HG02763 (cell line): Measurements from ENCODE around the gene MRPS33.
"Not testable (repeated sequence)": the region's sequence is repeated elsewhere in the genome, so short reads cannot be mapped to it uniquely, and the experiment has no call there.

Experiments used
- ATAC-seq: cut with Tn5 transposase; IDR thresholded peaks from one replicate; pipeline ENCODE4 v1.9.1; 2021; ENCODE audit warnings: mild to moderate bottlenecking, moderate library complexity; ENCODE audit not compliant: unreplicated experiment

The MRPS33 gene

DNA sequence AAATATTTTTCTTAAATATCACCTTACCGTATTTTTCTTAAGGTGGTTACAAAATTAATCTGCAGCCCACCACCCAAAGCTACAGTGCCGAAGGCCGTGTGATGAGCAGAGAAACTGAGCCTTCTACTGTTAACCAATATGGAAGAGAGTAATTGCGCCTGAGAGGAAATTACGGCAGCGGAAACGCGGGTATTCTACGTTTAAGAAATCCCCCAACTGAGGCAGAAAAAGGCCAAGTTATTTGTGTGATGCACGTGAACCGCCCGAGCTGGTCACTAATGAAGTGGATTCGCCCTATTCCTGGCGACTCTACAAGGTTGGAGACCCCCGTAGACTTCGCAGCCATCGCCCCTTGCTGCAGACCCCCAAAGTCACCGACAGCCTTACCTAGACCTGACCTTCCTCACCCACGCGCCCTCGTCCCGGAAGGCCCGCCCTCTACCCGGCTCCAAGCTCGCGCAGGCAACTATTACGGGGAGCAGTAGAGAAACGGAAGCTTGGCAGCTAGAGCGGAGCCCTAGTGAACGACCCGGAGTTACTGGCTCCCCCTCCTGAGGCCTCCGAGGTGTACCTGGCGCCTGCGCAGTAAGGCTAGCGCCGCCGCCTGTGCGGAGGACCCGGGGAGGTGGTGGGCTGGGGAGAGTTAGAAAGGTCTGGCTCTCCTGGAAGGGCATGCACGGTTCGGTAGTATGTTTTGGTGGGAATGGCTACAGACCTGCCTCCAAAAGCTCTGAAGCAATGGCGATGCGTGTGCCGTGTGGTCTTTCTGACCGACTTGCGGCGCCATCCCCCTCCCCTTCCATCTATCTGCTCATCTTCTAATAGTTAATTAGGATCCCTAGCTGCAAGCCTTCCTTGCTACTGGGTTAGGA, at the start of gene MRPS33:
MRPS33 (minus strand) TSS at position 429 of the 872 bp plus-strand sequence. CDS start 4,319 bp downstream, outside the sequence.
- ATAC-seq = peak; percentile 99

- ATAC-seq = no peak
These were observed 43.0 kb upstream of the MRPS33 start for GRCh38 chr7:141057788-141058187.

GRCh38 chr7:141055146-141055545, 40.4 kb upstream of the MRPS33 start:
- no peak for ATAC-seq

- ATAC-seq = no peak
These were observed 38.9 kb upstream of the MRPS33 start for GRCh38 chr7:141053626-141054025.

DNA sequence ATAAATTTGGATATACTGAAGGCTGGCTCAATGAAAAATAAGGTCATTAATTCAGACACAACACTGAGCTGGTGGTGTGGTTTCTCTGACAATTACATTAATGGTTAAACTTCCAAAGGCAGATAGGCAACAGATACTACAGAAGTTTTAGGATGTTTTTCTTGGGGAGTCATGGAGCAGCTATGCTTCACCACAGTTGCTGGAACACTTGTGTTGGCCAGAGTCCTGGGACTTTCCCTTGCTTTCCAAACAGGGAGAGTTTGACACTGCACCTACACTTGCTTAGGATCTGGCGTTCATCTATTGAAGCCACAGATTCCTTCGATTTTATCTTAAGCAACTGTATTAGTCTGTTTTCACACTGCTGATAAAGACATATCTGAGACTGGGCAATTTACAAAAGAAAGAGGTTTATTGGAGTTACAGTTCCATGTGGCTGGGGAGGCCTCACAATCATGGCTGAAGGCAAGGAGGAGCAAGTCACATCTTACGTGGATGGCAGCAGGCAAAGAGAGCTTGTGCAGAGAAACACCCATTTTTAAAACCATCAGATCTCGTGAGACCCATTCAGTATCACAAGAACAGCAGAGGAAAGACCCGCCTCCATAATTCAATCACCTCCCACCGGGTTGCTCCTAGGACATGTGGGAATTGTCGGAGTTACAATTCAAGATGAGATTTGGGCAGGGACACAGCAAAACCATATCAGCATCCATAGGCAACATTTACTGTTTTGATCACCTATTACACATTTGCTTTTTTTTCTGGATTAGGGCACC, 31.3 kb upstream of the MRPS33 start:
- ATAC-seq = no peak

- no peak for ATAC-seq
These were observed 30.5 kb upstream of the MRPS33 start for GRCh38 chr7:141045126-141045841.

GRCh38 chr7:141043616-141044015, 28.9 kb upstream of the MRPS33 start:
- ATAC-seq = no peak

GRCh38 chr7:141042222-141043193, 27.8 kb upstream of the MRPS33 start:
- ATAC-seq = no peak

DNA sequence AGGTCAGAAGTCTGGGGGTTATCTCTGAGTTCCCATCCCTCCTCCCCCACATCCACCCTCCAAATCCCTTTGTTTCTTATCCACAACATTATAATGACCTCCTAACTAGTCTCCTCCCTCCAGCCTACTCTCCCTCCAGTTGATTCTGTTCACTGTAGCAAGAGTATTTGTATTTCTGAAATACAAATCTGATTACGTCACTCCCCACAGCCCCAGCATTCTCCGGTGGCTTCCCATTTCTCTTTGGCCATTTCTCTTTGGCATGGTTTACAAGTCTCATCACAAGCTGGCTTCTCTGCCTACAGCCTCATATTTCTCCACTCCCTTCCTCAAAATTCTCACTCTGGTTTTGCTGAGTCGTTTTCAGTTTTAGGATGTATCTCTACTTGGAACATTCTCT, 24.6 kb upstream of the MRPS33 start:
- no peak for ATAC-seq

DNA sequence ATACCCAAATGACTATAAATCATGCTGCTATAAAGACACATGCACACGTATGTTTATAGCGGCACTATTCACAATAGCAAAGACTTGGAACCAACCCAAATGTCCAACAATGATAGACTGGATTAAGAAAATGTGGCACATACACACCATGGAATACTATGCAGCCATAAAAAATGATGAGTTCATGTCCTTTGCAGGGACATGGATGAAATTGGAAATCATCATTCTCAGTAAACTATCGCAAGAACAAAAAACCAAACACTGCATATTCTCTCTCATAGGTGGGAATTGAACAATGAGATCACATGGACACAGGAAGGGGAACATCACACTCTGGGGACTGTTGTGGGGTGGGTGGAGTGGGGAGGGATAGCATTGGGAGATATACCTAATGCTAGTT, 23.3 kb upstream of the MRPS33 start:
- not testable (repeated sequence) for ATAC-seq

DNA sequence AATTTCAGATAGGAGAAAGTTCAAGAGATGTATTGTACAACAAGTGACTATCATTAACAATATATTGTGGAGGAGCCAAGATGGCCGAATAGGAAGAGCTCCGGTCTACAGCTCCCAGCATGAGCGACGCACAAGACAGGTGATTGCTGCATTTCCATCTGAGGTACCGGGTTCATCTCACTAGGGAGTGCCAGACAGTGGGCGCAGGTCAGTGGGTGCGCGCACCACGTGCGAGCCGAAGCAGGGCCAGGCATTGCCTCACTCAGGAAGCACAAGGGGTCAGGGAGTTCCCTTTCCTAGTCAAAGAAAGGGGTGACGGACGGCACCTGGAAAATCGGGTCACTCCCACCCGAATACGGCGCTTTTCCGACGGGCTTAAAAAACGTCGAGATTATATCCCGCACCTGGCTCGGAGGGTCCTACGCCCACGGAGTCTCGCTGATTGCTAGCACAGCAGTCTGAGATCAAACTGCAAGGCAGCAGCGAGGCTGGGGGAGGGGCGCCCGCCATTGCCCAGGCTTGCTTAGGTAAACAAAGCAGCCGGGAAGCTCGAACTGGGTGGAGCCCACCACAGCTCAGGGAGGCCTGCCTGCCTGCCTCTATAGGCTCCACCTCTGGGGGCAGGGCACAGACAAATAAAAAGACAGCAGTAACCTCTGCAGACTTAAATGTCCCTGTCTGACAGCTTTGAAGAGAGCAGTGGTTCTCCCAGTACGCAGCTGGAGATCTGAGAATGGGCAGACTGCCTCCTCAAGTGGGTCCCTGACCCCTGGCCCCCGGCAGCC, 18.0 kb upstream of the MRPS33 start:
- not testable (repeated sequence) for ATAC-seq

GRCh38 chr7:141028767-141029166, 14.0 kb upstream of the MRPS33 start:
- no peak for ATAC-seq

DNA sequence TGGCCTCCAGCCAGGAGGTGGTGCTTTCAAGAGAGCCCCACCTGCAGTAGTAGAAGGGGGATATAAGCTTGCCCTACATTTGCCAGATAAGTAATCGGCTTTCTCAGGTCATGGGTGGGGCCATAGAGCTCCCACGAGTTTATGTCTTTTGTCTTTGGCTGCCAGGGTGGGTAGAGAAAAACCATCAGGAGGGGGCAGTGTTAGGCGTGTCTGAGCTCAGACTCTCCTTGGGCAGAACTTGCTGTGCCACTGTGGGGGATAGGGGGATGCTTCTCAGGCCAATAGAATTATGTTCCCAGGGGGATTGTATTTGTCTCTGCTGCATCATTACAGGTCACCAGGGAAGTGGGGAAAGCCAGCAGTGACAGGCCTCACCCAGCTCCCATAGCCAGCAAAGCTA, 12.3 kb upstream of the MRPS33 start:
- no peak for ATAC-seq

GRCh38 chr7:141024668-141025067, 9.9 kb upstream of the MRPS33 start:
- ATAC-seq = no peak

GRCh38 chr7:141023295-141023694, 8.5 kb upstream of the MRPS33 start:
- no peak for ATAC-seq

DNA sequence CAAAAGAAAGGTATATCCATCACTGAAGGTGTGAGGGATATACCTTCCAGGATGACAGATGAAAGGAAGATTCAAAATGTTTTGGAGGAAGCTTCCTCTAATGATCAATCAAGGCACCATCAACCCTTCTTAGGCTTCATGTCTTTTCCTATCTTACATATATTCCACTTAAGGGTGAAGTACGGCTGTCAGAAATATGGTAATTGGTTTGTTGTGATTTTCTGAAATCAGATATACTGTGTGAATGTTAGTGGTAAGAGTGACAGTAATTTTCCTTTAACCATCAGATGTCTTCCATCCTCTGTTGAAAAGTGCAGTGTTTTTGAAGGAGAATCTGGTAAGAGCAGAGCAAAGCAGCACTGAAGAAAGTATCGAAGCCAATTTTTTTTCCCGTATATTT, 2.8 kb upstream of the MRPS33 start:
- ATAC-seq = no peak

DNA sequence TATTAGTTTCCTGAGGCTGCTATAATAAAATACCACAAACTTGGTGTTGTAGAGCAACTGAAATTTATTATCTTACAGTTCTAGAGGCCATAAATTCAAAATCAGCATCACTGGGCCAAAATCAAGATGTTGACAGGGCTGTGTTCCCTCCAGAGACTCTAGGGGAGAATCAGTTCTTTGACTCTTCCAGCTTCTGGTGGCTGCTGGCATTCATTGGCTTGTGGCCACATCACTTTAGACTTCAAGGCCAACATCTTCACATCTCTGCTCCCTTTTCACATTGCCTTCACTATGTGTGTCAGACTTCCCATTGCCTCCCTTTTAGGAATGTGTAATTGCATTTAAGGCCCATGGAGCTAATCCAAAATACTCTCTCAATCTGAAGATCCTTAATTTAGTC, 1.6 kb upstream of the MRPS33 start:
- ATAC-seq = no peak

- no peak for ATAC-seq
These were observed 628 bp downstream of the MRPS33 start for GRCh38 chr7:141014125-141014523.

DNA sequence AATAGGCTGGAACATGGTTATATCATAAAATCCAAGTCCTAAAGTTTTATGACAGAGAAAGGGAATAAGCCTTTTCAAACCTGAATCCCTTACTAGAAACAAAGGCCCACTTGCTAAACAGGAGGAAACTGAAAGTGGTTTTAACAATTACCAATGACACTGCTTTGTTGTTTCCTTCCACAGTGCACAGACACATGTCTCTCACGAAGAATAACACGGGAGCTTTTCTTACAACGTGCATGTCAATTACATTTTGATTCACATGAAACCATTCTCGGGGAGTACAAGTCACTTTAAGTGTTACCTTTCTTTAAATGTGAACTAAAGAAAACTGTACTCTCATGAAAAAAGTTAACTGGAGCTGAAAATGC, 1.4 kb downstream of the MRPS33 start:
- ATAC-seq = no peak
